NCI-H2196 treated with DMSO at 0.1 percent for 48 hours (cell line): ENCODE results near the gene BEGAIN.

Experiments used
- DNase-seq: peaks from one replicate; lab custom pipeline; 2025; ENCODE audit not compliant: unreplicated experiment; lab: John Stamatoyannopoulos, UW

The BEGAIN gene

DNA sequence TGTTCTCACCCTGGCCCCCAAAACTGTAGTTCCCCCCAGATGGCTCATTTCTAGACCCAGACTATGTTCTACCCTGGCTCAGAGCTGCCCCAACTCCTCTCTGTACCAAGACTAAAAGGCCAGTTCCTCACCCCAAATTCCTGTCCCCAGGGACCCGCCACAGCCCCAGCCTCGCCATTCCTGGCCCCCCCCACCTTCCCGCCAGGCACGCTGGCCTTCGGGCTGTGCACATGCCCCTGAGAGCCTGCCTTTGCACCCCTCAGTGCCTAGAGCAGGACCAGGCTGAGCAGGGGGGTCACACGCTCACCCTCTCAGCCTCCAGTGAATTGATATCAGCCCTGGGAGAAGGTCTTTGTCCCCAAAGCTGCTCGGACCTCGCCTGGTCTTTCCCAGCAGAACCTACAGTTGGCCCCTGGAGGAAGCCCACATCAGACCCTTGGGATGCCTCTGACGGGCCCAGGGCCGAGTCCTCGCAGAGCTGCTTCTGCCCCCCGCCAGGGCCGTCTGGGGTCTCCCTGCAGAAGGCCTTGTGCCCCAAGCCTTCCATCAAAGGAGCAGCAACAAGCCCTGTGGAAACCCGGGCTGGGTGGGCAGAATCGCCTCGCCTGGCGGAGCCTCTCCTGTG is 32.4 kb downstream of the BEGAIN start:
- no peak for DNase-seq

DNA sequence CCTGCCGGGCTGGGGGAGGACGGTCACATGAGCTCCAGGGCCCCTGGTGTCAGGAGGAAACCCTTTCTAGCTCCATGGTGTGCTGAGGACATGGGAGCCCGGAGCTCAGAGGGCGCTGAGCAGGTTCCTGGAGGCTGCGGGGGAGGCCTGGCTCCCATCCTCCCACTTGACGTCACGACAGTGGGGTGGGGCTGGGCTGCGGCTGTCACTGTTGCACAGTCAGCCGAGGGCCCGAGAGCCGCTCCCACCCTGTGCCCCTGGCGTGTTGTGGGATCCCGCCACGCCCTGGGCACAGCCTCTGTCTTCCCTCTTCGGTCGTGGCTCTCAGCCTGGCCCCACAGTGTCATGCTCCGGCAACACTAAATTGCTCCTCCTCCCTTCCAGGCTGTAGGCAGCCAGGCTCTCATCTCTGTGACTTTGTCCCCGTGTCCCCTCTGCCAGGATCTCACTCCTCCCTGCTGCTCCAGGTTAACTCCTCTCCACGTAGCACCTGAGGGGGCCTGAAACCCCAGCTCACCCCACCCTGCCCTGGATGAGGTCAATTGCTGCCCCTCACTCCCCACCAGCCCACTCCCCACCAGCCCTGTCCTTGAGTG is 33.0 kb downstream of the BEGAIN start:
- no peak for DNase-seq

DNA sequence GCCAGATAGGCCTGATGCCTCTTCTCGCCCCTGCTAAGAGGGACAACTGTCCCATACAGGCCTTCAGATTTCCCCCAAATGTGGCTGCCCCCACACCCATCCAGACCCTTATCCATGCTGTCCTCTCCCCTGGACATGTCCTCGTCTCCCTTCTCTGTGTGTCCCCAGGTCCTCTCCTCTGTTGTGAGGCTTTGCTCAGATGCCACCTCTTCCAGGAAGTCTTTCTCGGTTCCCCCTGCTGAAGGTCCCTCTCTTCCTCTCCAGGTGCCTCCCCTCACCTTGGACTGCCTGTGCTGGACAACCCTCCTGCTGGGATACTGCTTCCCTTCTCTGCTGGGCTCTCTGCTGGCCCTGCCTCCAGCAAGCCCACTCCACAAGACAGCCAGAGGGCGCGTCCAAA is 33.7 kb downstream of the BEGAIN start:
- DNase-seq: no peak

DNA sequence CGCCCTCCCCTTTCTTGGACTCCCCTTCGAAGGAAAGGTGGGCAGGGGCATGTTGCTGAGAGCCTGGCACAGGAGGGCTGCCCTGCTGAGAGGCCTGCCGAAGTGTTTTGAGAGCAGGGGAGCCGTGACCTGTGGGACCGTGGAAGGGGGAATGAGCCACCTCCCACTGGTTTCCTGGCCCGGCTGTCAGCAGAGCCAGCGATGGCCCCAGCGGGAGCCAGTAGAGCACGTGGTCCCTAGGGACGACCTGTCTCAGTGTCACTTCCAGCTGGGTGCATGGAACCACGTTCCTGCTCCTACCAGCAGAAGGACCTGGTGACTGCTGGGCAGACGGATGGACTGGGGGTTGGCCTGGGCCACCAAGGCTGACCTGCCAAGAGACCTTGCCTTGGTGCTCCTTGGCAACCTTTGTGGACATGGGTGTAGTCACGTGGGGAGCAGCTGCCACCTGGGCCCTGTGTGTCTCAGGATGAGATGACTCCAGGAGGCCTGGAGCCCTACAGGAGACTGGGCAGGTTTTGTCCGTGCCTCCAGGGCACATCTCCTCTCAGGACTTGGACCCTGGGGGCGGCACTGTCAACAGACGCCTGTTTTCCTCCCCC is 34.6 kb downstream of the BEGAIN start:
- DNase-seq: no peak

DNA sequence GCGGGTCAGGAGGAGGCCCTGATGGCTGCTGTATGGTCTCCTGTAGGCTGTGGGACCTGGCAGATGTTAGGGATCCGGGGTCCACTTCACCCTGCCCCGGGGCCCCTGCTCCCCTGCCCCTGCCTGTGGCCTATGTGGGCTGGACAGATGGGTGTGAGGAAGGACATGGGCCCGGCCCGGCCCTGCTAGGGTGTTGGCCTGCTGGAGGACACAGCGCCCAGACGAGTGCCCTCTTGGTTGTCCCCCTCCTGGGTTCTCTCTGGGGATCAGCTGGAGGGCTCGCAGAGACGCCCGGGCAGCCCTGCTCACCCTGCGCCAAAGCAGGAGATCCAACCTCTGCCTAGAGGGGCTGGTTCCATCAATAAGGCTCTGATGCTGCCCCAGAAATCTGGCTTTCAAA is 36.2 kb downstream of the BEGAIN start:
- DNase-seq: no peak

DNA sequence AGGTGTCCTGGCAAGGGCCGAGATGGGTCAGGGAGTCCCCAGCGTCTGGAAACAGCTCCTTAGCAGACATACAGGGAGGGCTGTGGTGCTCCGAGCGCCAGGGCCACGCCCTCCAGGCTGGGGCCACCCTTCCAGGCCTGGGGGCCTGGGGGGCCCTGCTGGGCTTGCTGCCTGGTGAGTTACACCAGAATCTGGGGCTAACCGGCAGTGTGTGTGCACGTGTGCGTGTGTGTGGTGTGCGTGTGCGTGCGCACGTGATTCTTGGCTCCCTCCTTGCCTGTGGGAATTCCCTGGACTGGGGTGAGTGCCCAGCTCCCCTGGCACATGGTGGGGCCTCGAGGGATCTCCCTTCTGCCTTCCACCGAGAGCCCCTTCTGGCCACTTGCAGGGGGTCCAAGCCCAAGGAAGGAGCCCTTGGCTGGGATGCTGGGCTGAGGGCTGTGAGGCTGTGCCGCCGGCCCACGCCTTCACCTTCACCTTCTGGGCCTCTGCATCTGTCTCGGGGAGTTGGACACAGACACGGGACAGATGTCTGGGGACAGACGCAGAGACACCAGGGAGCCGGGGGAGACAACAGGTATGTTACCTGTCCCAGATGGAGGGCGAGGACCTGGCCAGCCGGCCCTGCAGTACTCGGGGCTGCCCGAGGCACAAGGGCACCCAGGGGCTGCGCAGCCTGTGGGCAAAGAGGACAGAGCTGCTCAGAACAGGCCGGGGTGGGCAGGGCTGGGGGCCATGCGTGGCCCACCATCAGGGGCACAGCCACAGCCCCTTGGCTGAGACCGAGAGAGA is 37.2 kb downstream of the BEGAIN start:
- no peak for DNase-seq

DNA sequence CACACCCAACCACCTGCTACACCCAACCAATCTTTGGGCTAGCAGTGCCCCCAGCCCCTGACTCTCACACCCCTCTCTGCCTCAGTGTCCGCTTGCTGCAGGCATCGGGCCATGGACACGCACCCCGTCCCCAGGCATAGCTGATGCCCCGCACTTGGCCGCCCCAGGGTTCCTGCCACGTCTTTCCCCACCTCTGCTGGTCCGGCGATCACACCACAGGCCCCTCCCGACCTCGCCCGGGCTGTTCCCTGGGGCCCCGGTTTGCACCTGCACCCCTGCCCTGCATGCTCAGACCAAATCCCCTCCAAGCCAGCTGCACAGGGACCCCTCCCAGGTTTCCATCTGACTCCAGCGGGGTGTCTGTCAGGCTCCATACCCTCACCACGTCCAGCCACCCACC is 38.3 kb downstream of the BEGAIN start:
- no peak for DNase-seq

DNA sequence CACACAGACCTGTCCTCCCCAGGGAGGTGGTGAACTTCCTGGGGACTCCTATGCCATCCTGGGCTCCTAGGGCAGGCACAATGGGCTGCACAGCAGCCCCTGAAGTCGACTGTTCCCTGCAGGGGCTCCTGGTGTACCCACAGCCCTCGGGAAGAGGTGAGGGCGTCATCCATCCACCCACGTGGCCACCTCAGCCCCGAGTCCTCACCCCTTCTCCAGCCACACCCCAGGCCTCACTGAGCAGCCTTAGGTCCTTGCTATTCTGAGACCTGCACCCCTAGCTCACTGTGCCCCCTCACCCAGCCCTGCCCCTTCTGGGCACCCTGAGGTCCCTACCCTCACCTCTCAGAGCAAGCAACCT is 38.9 kb downstream of the BEGAIN start:
- DNase-seq: no peak

DNA sequence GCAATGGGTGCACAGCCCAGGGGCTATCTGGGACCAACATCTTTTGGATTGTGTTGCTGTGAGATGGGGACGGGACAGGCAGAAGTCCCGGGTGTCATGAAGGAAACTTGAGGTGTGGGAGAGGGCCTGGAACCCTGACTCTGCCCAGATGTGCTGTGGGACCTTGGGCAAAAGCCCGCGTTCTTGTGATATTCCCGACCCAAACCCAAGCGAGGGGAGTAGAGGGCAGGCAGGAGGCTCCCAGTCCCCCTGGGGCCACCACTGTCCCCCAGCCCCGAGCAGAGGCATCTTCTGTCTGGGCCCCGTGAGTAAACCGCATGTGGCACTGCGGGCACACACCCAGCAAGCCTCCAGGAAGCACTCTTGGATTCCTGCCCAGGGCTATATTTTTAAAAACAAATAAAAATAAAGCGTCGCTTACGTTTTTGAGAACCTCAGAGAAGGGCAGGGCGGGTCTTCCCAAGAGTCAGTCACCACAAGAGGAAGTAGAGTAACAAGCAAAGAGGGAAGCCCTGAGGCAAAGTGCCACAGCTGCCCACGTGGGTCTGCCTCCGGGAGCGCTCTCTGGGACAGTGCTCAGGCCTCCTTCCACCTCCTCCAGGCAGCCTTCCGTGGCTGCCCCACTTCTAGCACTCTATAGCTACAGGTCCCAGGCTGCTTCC is 39.5 kb downstream of the BEGAIN start:
- peak; percentile 17 for DNase-seq

DNA sequence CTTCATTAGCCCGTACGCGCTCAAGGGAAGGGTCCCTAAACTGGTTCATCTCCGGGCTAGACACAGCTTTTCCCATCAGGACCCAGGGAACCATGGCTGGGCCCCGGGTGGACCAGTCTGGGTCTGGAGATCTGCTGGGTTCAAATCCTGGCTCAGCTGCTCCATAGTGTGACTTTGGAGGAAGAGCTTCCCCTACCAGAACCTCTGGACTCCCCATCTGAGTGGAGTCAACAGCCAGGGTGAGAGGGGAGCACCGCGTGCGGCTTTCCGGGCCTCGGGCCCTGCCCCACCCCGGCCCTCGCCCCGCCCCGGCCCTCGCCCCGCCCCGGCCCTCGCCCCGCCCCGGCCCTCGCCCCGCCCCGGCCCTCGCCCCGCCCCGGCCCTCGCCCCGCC is 41.2 kb downstream of the BEGAIN start:
- DNase-seq: no peak

DNA sequence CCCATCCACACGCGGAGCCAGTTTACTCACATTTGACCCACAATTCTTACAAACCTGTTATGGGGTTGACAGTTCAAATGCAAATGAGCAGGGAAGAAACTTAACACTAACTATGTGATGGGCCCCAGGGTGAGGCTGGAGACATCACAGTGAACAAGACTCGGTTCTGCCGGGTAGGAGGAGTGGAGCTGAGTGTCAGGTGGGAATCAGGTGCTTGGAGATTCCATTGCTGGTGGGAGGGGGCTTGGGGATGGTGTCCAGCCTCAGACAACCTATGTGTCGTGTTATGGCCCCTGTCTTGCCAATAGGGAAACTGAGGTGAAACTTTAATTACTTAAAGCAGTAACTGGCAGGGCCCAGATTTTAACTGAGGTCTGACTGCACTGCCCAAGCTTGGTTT is 41.9 kb downstream of the BEGAIN start:
- no peak for DNase-seq

DNA sequence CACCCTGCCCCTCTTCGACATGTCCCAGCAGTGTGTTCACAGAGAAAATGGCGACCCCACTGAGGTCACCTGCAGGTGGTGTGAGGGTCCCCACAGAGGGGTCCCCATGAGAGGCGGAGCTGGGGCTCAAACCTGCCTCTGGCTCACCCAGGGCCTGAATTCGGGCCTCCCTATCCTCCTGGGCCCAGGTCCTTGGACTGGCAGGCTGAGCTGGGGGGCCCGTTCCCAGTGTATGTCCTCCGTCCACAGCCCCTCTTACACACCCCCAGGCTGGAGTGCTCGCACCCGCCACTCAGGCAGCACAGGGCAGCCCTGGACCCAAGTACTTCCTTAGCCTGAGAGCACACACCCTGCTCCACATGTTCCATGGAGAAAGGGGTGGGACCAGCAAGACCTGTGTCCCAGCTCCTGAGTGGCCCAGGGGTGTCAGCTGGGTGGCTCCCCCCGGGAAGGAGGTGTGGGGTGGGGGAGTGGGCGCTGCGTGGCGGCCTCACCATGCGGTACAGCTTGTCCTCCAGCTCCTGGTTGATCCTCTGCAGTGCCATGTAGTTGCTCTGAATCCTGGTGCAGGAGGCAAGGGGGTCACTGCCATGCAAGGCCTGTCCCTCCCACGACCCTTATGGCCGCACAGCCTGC is 42.6 kb downstream of the BEGAIN start:
- DNase-seq: no peak

DNA sequence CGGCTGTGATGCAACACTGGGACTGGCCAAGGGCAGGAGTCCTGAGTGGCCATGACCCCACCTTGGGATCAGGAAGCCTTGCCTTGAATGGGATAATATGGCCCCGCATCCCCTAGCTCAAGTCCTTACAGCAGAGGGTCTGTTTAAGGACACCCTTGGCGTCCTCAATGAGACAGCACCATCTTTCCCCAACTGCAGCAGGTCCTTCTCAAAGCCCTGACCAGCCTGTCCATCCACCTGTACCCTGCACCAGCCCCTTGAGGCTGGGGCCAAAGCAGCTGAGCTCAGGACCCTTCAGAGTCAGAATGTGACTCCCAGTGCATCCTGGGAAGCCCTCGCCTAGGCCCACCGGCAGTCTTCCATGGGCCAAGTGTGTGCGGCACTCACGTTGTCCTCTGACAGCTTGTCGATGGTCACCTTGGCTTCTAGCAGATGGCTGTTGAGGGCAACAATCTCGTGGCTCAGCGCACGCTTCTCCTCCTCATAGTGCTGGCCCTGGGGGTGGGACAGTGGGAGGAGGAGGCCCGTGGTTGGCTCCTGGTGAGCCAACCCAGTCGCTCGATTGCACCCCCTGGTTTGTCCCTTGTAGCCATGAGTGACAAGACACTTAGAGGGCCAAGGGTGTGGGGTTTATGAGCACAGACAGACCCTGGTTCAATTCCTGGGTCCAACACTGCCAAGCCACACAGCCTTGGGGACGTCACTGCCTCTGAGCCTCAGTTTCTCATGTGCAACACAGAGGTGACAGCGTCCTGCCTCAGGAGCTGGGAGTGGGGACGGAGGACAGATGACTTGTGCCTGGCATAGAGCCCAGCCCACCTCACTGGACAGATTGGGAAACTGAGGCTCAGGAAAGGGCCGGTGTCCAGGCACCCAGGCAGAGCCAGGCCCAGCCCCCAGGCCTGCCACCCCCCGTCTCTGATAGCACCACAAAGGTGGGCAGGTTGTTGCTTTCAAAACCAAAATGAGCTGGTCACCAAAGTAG is 43.5 kb downstream of the BEGAIN start:
- no peak for DNase-seq

DNA sequence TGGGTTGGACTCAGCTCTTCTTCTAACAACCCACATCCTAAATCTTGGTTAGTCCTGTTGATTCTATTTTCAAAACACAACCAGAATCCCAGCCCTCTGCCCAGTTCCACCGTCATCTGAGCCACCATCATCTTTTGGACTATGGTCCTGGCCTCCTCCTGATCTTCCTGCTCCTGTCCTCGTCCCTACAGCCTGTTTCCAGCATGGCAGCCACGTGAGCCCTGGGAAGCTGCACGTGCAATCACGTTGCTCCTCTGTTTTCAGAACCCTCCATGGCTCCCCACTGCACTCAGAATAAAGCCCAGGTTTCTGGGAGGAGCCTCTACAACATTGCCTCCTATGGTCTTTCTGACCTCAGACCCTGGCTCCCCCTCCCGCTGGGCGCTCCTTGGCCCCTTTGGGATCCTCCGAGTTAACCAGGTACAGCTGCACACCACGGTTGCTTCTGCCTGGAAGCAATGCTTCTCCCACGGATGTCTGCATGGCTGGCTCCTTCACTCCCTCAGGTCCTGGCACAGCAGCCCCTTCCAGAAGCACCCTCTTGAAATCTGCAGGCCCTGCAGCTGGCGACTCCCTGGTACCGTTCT is 44.5 kb downstream of the BEGAIN start:
- DNase-seq: no peak

DNA sequence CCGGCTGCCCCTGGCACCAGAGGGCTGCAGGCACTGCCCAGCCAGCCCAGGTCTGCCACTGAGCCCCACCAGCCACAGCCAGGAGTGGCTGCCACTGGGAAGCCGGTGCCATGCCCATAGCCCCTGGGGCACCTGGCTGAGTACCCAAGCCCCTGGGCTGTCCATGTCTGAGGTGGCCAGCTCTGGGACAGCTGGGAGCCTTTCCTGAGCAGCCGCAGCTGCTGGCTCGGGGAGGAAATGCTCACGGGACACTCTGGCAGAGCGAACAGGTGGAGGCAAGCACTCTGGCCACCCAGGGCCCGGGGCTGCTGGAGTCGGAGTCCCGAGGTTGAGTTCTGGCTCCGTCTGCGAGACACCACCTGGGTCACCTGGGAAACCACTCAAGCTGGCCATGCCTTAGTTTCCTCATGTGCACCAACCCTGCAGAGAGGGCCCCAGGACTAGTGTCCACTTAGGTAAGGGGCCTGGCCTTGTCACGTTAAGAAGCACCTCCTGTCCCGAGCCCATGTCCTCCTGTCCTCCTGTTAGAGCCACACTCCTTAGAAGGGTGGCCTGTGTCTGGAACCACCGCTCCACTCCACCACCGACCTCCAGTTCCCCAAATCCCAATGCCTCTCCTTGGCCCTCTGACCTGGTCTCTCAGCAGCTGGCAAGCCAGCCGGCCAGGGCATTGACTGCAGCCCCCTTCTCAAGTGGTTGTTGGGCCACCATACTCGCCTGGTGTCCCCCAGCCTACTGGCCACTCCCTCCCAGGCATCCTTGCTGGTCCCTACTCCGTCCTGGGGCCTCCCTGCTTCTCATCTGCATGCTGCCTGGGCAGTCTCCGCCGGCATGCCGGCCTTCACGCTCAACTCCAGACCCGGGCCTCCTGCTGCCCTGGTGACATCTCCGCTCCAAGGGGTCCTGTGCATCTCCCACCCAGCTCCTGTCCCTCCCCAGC is 45.3 kb downstream of the BEGAIN start:
- no peak for DNase-seq

DNA sequence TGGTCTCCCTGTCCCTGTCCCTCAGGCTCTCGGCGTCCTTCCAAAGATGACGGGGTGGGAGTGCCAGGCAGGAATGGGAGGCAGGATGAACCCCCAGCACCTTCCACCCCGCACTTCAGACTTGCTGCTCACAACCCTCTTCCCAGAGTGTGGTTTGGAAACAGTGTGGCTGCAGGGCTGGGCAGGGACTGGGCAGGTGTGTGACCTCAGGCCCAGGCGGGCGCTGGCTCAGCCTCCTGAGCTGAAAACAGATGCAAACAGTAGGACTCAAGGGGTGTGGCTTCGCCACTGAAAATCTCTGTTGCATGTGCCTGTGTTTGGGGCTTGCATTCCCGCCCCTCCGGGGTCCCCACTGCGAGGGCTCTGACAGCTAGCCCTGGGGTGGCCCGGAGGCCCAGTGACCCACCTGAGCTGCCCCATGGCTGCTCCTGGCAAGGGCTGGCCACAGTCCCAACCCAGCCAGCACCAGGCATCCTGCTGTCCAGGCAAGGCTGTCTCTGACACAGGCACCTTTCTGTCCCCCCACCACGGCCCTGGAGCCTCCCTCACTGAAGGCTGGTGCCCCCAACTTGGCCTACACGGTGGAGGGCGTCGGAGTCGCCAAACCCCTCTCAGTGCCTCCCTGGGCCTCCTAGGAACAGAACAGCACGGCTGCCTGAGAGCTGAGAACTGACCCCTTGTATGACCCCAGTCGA is 46.1 kb downstream of the BEGAIN start:
- DNase-seq: no peak

DNA sequence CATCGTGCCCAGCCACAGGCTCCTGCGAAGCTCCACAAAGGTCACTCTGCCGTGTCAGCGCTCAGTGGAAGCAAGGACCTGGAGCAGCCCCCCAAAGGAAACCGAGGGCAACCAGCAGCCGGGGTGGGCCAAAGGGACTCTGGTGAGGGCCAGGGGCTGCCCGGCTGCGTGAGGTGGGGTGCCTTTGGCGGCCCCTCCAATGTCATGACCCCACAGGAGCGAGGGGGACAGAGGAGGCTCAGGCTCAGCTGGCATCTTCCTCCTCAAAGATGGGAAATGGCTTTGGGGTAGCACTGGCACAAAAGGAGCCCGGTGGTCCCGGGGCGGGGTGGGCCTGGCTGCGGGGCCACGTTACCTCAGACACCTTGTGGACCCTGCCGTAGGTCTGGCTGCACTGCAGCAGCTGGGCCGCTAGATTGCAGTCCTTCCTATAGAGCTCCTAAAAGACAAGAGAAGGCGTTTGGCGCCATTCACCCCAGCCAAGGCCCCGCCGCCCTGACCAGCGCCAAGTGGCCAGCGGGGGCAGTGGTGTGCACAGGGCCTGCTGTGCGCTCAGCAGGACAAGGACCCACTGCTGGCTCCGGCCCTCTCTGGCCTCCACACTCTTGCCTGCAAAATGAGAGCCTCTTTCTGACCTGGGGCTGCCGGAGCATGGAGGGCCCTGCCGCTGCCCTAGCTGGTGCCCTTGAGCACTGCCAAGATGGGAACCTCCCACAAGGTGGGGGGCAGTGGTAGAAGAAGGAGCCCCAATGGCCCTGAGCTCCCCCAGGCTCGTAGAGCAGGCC is 46.9 kb downstream of the BEGAIN start:
- DNase-seq: no peak
